K562 (cell line): Measurements from ENCODE around the gene SMAD3. TPM values are rescaled to one million over a fixed set of nuclear protein-coding genes. Genes with fewer than 3 reads are reported as not detected.

ENCODE experiments used
- ADNP ChIP-seq: fragments of 200-800 bp; sonication (Bioruptor generic); IDR thresholded peaks from 2 replicates; pipeline ENCODE4 v1.6.1; 2016; ENCODE audit warnings: missing genetic modification characterization, missing compliant biosample characterization
- ARID1B ChIP-seq: fragments of 450-650 bp; IDR thresholded peaks from 2 replicates; pipeline ENCODE4 v1.6.1; 2016; ENCODE audit warnings: antibody characterized with exemption, mild to moderate bottlenecking, inconsistent platforms
- BCOR ChIP-seq: fragments of 450-650 bp; IDR thresholded peaks from 2 replicates; pipeline ENCODE4 v1.6.1; 2016
- CHD4 ChIP-seq: fragments of 200-600 bp; sonication (generic); IDR thresholded peaks from 3 replicates; pipeline ENCODE4 v1.6.1; 2012; ENCODE audit warnings: low read depth, mild to moderate bottlenecking, mixed read lengths, low read length, inconsistent platforms; ENCODE audit not compliant: insufficient read depth, insufficient replicate concordance, poor library complexity, severe bottlenecking
- ESRRA ChIP-seq: fragments of 450-650 bp; IDR thresholded peaks from 2 replicates; pipeline ENCODE4 v1.6.1; 2014; ENCODE audit warnings: low read depth, mild to moderate bottlenecking, moderate library complexity, borderline replicate concordance
- KLF6 ChIP-seq: fragments of 250-450 bp; sonication (Bioruptor Pico); IDR thresholded peaks from 2 replicates; pipeline ENCODE4 v1.4.0; 2020; ENCODE audit warnings: mild to moderate bottlenecking, moderate library complexity, borderline replicate concordance
- MCM5 ChIP-seq: fragments of 450-650 bp; IDR thresholded peaks from 2 replicates; pipeline ENCODE4 v1.6.1; 2016; ENCODE audit warnings: low read depth
- NCOA6 ChIP-seq: fragments of 450-650 bp; IDR thresholded peaks from 2 replicates; pipeline ENCODE4 v1.6.1; 2017; ENCODE audit warnings: mild to moderate bottlenecking
- PHF20 ChIP-seq: fragments of 450-650 bp; IDR thresholded peaks from 2 replicates; pipeline ENCODE4 v1.6.1; 2018; ENCODE audit not compliant: partially characterized antibody
- RBM25 ChIP-seq: fragments of 200-400 bp; formaldehyde crosslinking; IDR thresholded peaks from 2 replicates; pipeline ENCODE4 v1.6.1; 2018; ENCODE audit warnings: low read length, low read depth, moderate library complexity; ENCODE audit not compliant: severe bottlenecking
- RBM39 ChIP-seq: fragments of 200-400 bp; formaldehyde crosslinking; optimal IDR thresholded peaks from 2 replicates; pipeline ENCODE3; 2018; ENCODE audit warnings: low read depth, low read length
- SP1 ChIP-seq: sonication (generic); formaldehyde crosslinking; IDR thresholded peaks from 2 replicates; pipeline ENCODE4 v1.8.1; 2022; ENCODE audit warnings: mild to moderate bottlenecking, missing genetic modification reagents
- SRSF1 ChIP-seq: fragments of 200-400 bp; formaldehyde crosslinking; IDR thresholded peaks from 2 replicates; pipeline ENCODE4 v1.6.1; 2017; ENCODE audit warnings: mild to moderate bottlenecking, low read depth, low read length, moderate library complexity
- ZNF12 ChIP-seq: sonication (generic); formaldehyde crosslinking; IDR thresholded peaks from 2 replicates; pipeline ENCODE4 v1.4.0; 2020; ENCODE audit warnings: mild to moderate bottlenecking, missing genetic modification reagents
- ZNF140 ChIP-seq: fragments of 250-450 bp; sonication (Bioruptor Pico); IDR thresholded peaks from 2 replicates; pipeline ENCODE4 v1.8.0; 2021; ENCODE audit warnings: moderate library complexity, mild to moderate bottlenecking, inconsistent platforms
- ZNF184 ChIP-seq: sonication (generic); formaldehyde crosslinking; IDR thresholded peaks from 2 replicates; pipeline ENCODE4 v1.5.0; 2020; ENCODE audit warnings: missing genetic modification reagents
- ZNF551 ChIP-seq: fragments of 250-450 bp; sonication (Bioruptor Pico); IDR thresholded peaks from 2 replicates; pipeline ENCODE4 v1.5.0; 2021; ENCODE audit warnings: mild to moderate bottlenecking, moderate library complexity
- ZZZ3 ChIP-seq: fragments of 450-650 bp; IDR thresholded peaks from 2 replicates; pipeline ENCODE4 v1.6.1; 2016; ENCODE audit warnings: antibody characterized with exemption, mild to moderate bottlenecking, moderate library complexity
- polyA plus RNA-seq, 8 experiments: library from polyadenylated mRNA; depleted of rRNA in 4 of 8; stranded (reverse) in 5 of 8; unstranded in 3 of 8; fragments of >200 nt; fragmentation: Nextera tagmentation in 2 of 8; fragmentation: Illumina TruSeq in 1 of 8; extraction: Ambion mirVana in 2 of 8; extraction: Trizol in 1 of 8; gene quantifications; 2 replicates each; pipeline versions ENCODE4 v1.2.1 to v1.2.3, GENCODE V29; 2011 to 2014; ENCODE audit warnings: inconsistent platforms in 1 of 8, missing spikeins in 1 of 8
- total RNA-seq, 7 experiments: library from RNA; depleted of rRNA in 6 of 7; stranded (reverse); fragments of >200 nt in 6 of 7; fragmentation: Illumina TruSeq in 2 of 7; extraction: Trizol in 2 of 7; gene quantifications; 2 replicates each; pipeline versions ENCODE4 v1.2.1 to v1.2.3, GENCODE V29; 2011 to 2021; ENCODE audit warnings: low replicate concordance in 1 of 7
- TF ChIP-seq, protein P1 (sequence below): fragments of 450-650 bp; formaldehyde crosslinking; conservative IDR thresholded peaks from 2 replicates; pipeline ENCODE4 v1.4.0; 2022; ENCODE audit warnings: mild to moderate bottlenecking, missing genetic modification characterization
- TF ChIP-seq, protein P2 (sequence below): fragments of 250-450 bp; sonication (Bioruptor Pico); IDR thresholded peaks from 2 replicates; pipeline ENCODE4 v1.5.0; 2022; ENCODE audit warnings: mild to moderate bottlenecking
- TF ChIP-seq, protein P3 (sequence below), 2 experiments: fragments of 450-650 bp in 1 of 2; IDR thresholded peaks; 2 replicates each; pipeline ENCODE4 v1.6.1; 2011 to 2017; ENCODE audit warnings: low read depth in 2 of 2, antibody characterized with exemption in 1 of 2, borderline replicate concordance in 1 of 2, low read length in 1 of 2, mild to moderate bottlenecking in 1 of 2, mixed read lengths in 1 of 2; ENCODE audit not compliant: control insufficient read depth in 1 of 2
- TF ChIP-seq, protein P4 (sequence below): IDR thresholded peaks from 2 replicates; pipeline ENCODE4 v1.6.1; 2012; ENCODE audit warnings: low read depth, low read length, improper control_type of control experiment, borderline replicate concordance

The SMAD3 gene
- total and polyA plus RNA-seq, 9 of the 15 experiments (the other 6 are each of a cell fraction or from before 2014, with no cell fraction given), result 4.3 to 39.2 (median 11.1) TPM

DNA sequence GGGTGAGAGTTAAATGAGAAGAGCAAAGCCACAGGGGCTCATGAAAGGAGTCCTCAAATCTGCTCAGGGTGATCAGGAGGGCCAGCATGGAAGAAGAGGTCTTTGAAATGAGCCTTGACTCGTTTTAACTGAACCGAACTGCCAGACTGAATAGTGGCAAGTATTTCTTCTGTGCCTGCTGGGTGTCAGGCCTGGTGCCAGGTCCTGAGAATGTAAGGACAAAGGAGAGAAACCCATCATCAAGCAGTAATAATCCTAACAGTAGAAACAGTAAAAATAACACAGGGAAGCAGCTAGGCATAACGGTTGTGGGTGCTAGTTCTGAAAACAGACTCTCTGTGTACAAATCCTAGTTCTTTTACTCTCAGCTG lies 40.4 kb upstream of the SMAD3 start (continued):
- TF ChIP-seq, protein P1, sequence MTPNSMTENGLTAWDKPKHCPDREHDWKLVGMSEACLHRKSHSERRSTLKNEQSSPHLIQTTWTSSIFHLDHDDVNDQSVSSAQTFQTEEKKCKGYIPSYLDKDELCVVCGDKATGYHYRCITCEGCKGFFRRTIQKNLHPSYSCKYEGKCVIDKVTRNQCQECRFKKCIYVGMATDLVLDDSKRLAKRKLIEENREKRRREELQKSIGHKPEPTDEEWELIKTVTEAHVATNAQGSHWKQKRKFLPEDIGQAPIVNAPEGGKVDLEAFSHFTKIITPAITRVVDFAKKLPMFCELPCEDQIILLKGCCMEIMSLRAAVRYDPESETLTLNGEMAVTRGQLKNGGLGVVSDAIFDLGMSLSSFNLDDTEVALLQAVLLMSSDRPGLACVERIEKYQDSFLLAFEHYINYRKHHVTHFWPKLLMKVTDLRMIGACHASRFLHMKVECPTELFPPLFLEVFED, result no peak
- TF ChIP-seq KLF6 (CRISPR knock-in tag), result no peak
- no peak for TF ChIP-seq NCOA6
- TF ChIP-seq CHD4, result peak; percentile 26
- 0 out of 2 replicates have a peak, but pooled peaks have one; percentile 3 for TF ChIP-seq BCOR
- TF ChIP-seq SRSF1, result no peak
- TF ChIP-seq, protein P2, sequence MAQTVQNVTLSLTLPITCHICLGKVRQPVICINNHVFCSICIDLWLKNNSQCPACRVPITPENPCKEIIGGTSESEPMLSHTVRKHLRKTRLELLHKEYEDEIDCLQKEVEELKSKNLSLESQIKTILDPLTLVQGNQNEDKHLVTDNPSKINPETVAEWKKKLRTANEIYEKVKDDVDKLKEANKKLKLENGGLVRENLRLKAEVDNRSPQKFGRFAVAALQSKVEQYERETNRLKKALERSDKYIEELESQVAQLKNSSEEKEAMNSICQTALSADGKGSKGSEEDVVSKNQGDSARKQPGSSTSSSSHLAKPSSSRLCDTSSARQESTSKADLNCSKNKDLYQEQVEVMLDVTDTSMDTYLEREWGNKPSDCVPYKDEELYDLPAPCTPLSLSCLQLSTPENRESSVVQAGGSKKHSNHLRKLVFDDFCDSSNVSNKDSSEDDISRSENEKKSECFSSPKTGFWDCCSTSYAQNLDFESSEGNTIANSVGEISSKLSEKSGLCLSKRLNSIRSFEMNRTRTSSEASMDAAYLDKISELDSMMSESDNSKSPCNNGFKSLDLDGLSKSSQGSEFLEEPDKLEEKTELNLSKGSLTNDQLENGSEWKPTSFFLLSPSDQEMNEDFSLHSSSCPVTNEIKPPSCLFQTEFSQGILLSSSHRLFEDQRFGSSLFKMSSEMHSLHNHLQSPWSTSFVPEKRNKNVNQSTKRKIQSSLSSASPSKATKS (CRISPR knock-in tag), result no peak
- TF ChIP-seq, protein P3, sequence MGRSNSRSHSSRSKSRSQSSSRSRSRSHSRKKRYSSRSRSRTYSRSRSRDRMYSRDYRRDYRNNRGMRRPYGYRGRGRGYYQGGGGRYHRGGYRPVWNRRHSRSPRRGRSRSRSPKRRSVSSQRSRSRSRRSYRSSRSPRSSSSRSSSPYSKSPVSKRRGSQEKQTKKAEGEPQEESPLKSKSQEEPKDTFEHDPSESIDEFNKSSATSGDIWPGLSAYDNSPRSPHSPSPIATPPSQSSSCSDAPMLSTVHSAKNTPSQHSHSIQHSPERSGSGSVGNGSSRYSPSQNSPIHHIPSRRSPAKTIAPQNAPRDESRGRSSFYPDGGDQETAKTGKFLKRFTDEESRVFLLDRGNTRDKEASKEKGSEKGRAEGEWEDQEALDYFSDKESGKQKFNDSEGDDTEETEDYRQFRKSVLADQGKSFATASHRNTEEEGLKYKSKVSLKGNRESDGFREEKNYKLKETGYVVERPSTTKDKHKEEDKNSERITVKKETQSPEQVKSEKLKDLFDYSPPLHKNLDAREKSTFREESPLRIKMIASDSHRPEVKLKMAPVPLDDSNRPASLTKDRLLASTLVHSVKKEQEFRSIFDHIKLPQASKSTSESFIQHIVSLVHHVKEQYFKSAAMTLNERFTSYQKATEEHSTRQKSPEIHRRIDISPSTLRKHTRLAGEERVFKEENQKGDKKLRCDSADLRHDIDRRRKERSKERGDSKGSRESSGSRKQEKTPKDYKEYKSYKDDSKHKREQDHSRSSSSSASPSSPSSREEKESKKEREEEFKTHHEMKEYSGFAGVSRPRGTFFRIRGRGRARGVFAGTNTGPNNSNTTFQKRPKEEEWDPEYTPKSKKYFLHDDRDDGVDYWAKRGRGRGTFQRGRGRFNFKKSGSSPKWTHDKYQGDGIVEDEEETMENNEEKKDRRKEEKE (IDR thresholded peaks at IDR 0.05; ENCODE audit: borderline replicate concordance in 1 of 2, control insufficient read depth in 1 of 2, low read depth in 2 of 2, low read length in 1 of 2), result no peak
- no peak for TF ChIP-seq ZZZ3
- TF ChIP-seq ZNF12 (CRISPR knock-in tag), result no peak
- TF ChIP-seq ESRRA, result no peak
- 0 out of 2 replicates have a peak, but pooled peaks have one; percentile 8 for TF ChIP-seq SP1 (CRISPR knock-in tag)
- no peak for TF ChIP-seq ZNF184
- TF ChIP-seq ZNF551 (CRISPR knock-in tag), result no peak
- TF ChIP-seq ADNP (tag), result peak; percentile 76
- TF ChIP-seq, protein P4, sequence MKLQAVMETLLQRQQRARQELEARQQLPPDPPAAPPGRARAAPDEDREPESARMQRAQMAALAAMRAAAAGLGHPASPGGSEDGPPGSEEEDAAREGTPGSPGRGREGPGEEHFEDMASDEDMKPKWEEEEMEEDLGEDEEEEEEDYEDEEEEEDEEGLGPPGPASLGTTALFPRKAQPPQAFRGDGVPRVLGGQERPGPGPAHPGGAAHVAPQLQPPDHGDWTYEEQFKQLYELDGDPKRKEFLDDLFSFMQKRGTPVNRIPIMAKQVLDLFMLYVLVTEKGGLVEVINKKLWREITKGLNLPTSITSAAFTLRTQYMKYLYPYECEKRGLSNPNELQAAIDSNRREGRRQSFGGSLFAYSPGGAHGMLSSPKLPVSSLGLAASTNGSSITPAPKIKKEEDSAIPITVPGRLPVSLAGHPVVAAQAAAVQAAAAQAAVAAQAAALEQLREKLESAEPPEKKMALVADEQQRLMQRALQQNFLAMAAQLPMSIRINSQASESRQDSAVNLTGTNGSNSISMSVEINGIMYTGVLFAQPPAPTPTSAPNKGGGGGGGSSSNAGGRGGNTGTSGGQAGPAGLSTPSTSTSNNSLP, result no peak
- no peak for TF ChIP-seq RBM39
- no peak for TF ChIP-seq MCM5
- TF ChIP-seq PHF20, result no peak
- TF ChIP-seq RBM25, result no peak
- no peak for TF ChIP-seq ARID1B
- TF ChIP-seq ZNF140 (CRISPR knock-in tag), result no peak
